HuH-7.5 (cell line): Measurements from ENCODE around the gene DCXR.

Experiments
- DNase-seq: peaks from one replicate; pipeline ENCODE4 v3.0.0; 2011; ENCODE audit warnings: low spot score

DCXR gene

GRCh38 chr17:82037092-82037888 is at the start of gene DCXR:
TSS of gene DCXR (minus strand) at chr17:82037697. CDS start at chr17:82037682, 15 bp downstream.
- peak; percentile 98 for DNase-seq

GRCh38 chr17:82085931-82086764 is 48.7 kb upstream of the DCXR start:
- no peak for DNase-seq

GRCh38 chr17:82085031-82085861 is 47.7 kb upstream of the DCXR start:
- no peak for DNase-seq

DNA sequence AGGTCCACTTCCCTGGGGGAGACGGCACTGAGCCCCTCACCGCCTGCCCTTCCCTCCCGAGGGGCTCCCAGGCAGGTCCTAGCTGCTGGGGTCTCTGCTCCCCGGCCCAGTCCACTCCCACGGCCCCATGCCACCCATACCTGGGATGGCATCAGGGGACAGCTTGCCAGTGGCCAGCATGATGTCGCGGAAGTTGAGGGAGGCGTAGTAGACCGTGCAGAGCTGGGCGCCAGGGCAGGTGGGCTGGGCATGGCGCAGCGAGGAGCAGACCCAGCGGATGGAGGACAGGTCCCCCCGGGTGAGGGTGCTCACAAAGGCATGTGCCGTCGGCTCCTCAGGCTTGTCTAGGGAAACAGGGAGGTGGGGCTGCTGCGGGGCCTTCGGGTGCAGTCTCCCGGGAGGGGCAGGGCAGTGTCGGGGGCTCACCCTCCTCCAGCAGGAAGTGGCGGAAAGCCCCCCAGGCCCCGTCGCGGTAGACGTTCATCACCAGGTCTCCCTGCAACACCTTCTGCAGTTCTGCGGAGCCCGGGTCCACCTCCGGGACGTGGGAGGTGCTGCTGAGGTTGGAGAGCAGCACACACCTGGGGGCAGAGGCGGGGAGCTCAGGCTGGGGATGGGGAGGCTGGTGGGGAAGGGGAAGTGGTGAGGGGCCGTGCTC is 47.0 kb upstream of the DCXR start:
- no peak for DNase-seq

DNA sequence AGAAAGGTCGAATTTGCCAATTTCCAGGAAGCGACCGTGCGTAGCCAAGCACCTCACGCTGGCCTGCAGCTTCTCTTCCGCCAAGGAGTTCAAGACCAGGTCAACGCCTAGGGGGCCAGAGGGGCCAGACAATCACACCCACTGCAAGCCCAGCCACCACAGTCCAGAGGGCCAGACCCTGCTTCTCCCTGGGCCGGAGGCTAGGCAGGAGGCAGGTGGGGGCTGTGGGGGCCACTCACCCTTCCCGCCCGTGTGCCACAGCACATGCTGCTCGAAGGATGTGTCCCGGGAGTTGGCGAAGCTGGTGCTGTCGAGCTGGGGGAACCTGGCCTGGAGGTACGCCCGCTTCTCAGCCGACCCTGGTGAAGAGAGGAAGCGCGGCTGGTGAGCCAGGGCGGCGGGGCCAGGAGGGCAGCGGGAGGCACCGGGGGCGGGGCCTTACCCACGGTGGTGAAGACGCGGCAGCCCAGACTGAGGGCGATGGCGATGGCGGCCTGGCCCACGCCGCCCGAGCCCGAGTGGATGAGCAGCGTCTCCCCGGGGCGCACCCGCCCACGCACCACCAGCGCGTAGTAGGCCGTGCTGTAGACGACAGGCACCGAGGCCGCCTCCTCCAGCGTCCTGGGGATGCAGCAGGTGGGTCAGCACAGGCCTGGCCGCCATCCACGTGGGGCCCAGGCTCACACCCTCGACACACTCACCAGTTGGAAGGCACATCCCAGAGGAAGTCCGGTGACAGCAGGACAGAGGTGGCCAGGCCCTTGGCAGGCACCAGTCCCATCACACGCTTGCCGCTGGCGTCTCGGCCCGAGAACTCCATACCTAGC is 46.2 kb upstream of the DCXR start:
- no peak for DNase-seq

GRCh38 chr17:82083009-82083408 is 45.5 kb upstream of the DCXR start:
- DNase-seq = no peak

DNA sequence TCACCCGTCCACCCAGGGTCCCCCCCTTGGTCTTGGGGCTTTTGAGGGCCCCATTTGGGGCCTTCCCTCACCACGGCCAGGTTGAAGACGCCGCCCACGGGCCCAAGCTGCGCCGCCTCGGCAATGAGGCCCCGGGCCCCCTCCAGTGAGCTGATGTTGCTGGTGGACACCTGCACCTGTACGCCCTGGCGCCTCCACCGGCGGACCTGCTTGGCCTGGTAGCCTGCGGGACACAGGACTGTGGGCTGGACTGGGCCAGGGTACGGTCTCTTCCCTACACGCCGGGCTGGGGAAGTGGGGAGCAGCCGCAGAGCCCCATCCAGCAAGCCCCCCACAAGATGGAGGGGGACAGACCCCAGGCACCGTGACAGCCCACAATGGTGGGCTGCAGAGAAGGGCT is 45.0 kb upstream of the DCXR start:
- DNase-seq = no peak

- DNase-seq = no peak
These were observed 44.5 kb upstream of the DCXR start for GRCh38 chr17:82081966-82082365.

DNA sequence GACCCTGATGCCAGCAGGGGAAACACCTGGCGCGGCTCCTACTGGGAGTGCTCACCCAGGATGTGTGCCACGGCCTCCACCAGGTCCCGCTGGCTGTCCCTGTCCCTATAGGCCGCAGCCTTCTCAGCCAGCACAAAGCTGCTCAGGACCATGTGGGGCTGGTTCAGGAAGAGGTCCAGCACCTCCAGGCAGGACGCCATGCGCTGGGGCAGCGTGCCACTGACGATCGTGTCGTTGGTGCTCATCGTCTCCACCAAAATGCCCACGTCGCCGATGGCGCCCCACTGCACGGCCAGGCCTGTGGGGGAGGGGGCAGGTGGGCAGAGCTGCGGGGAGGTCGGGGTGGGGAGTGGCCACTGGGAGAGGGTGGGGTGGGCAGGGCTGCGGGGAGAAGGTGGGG is 44.0 kb upstream of the DCXR start:
- no peak for DNase-seq

GRCh38 chr17:82080789-82081464 is 43.4 kb upstream of the DCXR start:
- no peak for DNase-seq

- no peak for DNase-seq
These were observed 42.7 kb upstream of the DCXR start for GRCh38 chr17:82080048-82080788.

DNA sequence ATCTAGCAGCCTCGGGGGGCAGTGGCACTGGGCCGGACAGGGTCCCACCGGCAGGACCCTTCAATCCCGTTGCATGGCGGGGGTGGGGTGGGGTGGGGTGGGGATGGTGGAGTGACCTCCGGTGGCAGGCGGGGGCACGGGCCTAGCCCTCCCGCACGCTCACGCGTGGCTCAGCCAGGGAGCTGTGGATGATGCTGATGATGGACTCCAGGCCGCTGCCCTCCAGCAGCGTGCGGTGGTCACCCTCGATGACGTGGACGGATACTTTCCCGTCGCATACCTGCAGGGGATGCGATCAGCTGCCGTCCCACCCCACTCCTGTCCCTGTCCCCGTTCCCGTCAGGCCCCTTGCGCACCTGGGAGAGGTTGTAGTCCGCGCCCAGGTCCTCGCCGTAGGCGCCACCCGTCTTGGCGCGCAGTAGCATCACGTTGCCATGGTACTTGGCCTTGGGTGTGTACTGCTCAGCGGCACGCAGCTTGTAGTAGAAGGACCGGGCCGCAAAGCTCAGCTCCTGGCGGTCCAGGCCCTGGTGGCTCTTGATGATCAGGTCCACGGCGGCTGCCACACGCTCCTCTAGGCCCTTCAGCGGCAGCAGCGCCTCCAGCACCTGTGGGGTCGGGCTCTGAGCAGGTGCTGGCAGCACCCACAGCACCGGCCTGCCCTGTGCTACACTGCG is 41.6 kb upstream of the DCXR start:
- no peak for DNase-seq

DNA sequence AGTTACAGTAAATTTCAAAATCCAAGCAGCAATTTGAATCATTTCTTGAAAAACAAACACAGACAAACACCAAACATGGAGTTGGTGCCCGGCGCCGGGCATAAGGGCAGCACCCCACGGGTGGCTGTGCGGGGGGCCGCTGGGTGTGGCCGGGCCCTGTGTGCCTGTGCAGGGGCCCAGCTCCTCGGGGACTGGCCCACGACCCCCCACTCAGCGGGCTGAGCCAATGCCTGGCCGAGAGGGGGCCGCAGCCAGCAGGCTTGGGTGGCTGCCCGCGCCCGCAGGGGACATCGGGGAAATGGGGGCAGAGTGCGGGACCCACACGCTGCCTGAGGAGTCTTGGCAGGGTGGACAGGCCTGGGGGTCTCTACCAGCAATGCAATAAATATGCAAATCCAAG is 40.9 kb upstream of the DCXR start:
- DNase-seq = no peak

- no peak for DNase-seq
These were observed 40.3 kb upstream of the DCXR start for GRCh38 chr17:82077617-82078358.

DNA sequence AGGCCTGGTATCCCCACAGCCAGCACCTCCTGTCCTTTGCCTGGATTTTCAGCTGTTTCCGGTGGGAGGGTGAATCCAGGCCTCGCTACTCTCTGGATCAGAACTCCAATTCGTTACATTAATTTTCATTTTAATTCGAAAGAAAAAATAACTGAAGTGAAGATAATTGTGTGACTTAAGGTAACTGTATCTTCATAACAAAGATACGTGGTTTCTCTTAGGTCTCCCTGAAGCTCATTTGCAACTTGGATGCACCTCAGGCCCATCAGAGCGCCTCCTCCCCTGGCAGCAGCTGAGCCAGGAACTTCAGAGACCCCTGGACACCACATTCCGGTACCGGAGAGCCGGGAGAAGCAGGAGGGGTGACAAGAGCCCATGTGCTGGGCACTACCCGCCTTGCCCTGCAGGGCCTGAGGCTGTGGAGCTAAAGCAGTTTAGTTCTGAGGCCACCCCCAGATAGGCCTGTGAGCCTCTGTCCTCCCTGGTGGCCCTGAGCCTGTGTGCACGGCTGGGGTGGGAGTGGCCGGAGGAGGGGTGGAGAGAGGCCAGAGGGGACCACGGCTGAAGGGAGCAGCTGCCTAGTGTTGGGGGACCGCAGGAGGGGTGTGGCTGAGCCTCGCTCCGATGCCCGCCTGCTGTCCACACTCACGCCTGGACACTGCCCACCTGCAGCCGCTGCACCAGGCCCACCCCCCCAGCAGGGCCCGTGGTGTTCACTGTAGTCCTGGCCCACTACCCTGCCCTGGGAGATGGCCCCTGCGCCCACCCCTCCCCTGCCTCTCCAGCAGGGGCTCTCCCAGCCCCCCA is 39.5 kb upstream of the DCXR start:
- no peak for DNase-seq

DNA sequence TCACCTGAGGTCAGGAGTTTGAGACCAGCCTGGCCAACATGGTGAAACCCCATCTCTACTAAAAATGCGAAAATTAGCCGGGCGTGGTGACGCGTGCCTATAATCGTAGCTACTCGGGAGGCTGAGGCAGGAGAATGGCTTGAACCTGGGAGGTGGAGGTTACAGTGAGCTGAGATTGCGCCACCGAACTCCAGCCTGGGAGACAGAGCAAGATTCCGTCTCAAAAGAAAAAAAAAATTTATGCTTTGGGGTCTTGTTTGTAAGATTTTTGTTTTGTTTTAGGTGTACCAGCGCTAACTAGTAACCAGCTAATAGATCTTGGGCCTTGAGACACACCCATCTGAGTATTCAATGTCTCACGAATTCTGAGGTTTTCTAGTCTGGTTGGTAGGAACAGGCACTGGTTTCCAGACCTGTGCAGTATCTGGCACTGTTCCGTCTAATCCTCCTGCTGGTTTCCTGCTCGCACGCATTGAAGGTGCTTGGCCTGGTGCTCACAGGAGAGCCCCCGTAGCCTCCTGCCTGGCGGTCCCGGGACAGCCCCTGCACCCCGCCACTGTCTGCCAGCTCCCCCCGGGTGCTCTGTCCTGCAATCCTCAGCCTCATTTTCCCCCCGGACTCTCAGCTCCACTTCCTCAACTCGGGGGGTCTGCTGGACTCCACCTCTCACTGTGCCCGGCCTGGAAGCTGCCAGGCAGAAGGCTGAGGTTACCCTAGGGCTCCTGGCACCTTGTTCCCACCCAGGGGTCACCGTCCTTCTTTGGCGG is 38.7 kb upstream of the DCXR start:
- DNase-seq = no peak

GRCh38 chr17:82073446-82073845 is 35.9 kb upstream of the DCXR start:
- no peak for DNase-seq
